Large intestine (tissue), 12 donors: Measurements from ENCODE around the gene GADD45G. TPM values are rescaled to one million over a fixed set of nuclear protein-coding genes. Genes with fewer than 3 reads are reported as not detected.

Experiments
- DNase-seq, 2 donors: peaks; one replicate each; pipeline versions ENCODE4 v3.0.0 to v3.0.0-alpha.2; 2013
- H3K27ac ChIP-seq: one replicate; pipeline ENCODE4 v1.5.1; 2013; ENCODE audit warnings: low read length
- H3K27me3 ChIP-seq: 2 replicates; pipeline ENCODE4 v1.6.1; 2013; ENCODE audit warnings: low read length; ENCODE audit not compliant: control insufficient read depth, insufficient read depth
- H3K36me3 ChIP-seq: 2 replicates; pipeline ENCODE4 v1.6.1; 2013; ENCODE audit warnings: low read length; ENCODE audit not compliant: control insufficient read depth, insufficient read depth
- H3K4me1 ChIP-seq: one replicate; pipeline ENCODE4 v1.6.1; 2013; ENCODE audit warnings: low read length; ENCODE audit not compliant: control insufficient read depth, insufficient read depth
- H3K4me3 ChIP-seq: one replicate; pipeline ENCODE4 v1.5.1; 2013; ENCODE audit warnings: low read length
- H3K9me3 ChIP-seq: one replicate; pipeline ENCODE4 v1.6.1; 2013; ENCODE audit warnings: mild to moderate bottlenecking, low read depth, low read length, moderate library complexity; ENCODE audit not compliant: control insufficient read depth
- WGBS: methylation state at CpG from one replicate; pipeline ENCODE4 v1.1.5; 2013; ENCODE audit warnings: low lambda C conversion rate; ENCODE audit not compliant: insufficient coverage; 5-methylcytosine and 5-hydroxymethylcytosine counted together
- long read RNA-seq, 11 donors: transcript quantifications; one replicate each; lab custom pipeline, GENCODE V29; 2026
- polyA plus RNA-seq: library from polyadenylated mRNA; unstranded; fragments of 120-200 nt; gene quantifications from one replicate; pipeline ENCODE4 v1.2.1, GENCODE V29; 2013

GADD45G gene, protein sequence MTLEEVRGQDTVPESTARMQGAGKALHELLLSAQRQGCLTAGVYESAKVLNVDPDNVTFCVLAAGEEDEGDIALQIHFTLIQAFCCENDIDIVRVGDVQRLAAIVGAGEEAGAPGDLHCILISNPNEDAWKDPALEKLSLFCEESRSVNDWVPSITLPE
- polyA plus RNA-seq, result 10.5 TPM
- long read RNA-seq, donor 1, transcript GADD45G-201 (4 exons, 1,065 nt), result major isoform, 5 of 5 reads
- long read RNA-seq, donor 1, partial matches to known transcripts, result 0 of 5 reads
- long read RNA-seq, donor 1, other reads (novel, unspliced or antisense), result 0 of 5 reads
- long read RNA-seq, donor 2, partial matches to known transcripts, result 0 of 6 reads
- long read RNA-seq, donor 2, other reads (novel, unspliced or antisense), result 0 of 6 reads
- long read RNA-seq, donor 3, result 0 reads
- long read RNA-seq, donor 4, partial matches to known transcripts, result 0 of 1 reads
- long read RNA-seq, donor 4, other reads (novel, unspliced or antisense), result 0 of 1 reads
- long read RNA-seq, donor 5, partial matches to known transcripts, result 0 of 3 reads
- long read RNA-seq, donor 5, other reads (novel, unspliced or antisense), result 0 of 3 reads
- long read RNA-seq, donor 6, transcript GADD45G-201 (4 exons, 1,065 nt), result major isoform, 6 of 6 reads
- long read RNA-seq, donor 6, partial matches to known transcripts, result 0 of 6 reads
- long read RNA-seq, donor 6, other reads (novel, unspliced or antisense), result 0 of 6 reads
- long read RNA-seq, donor 7, partial matches to known transcripts, result 0 of 1 reads
- long read RNA-seq, donor 7, other reads (novel, unspliced or antisense), result 0 of 1 reads
- long read RNA-seq, donor 8, transcript GADD45G-201 (4 exons, 1,065 nt), result major isoform, 13 of 20 reads
- long read RNA-seq, donor 8, partial matches to known transcripts, result 7 of 20 reads
- long read RNA-seq, donor 8, other reads (novel, unspliced or antisense), result 0 of 20 reads
- long read RNA-seq, donor 9, transcript GADD45G-201 (4 exons, 1,065 nt), result major isoform, 11 of 18 reads
- long read RNA-seq, donor 9, partial matches to known transcripts, result 7 of 18 reads
- long read RNA-seq, donor 9, other reads (novel, unspliced or antisense), result 0 of 18 reads
- long read RNA-seq, donor 10, transcript GADD45G-201 (4 exons, 1,065 nt), result major isoform, 6 of 12 reads
- long read RNA-seq, donor 10, partial matches to known transcripts, result 6 of 12 reads
- long read RNA-seq, donor 10, other reads (novel, unspliced or antisense), result 0 of 12 reads
- long read RNA-seq, donor 11, transcript GADD45G-201 (4 exons, 1,065 nt), result major isoform, 6 of 7 reads
- long read RNA-seq, donor 11, partial matches to known transcripts, result 0 of 7 reads
- long read RNA-seq, donor 11, other reads (novel, unspliced or antisense), result 0 of 7 reads

- no peaks in the 10 kb centered on the region for H3K36me3 ChIP-seq
- H3K27ac ChIP-seq, result peak within 1 kb of the TSS; percentile 97
- peak; percentile 90 to 93 for DNase-seq
- peak within 1 kb of the TSS; percentile 98 for H3K4me3 ChIP-seq
- H3K9me3 ChIP-seq, result no peaks in the 10 kb centered on the region
- WGBS, result no CpG with 5 or more reads among the region's 63 CpGs
- H3K27me3 ChIP-seq, result no peaks in the 10 kb centered on the region
- peaks cover 28% of the 10 kb centered on the region for H3K4me1 ChIP-seq
These were observed at the start of gene GADD45G for GRCh38 chr9:89604729-89605464. Gene GADD45G (plus strand): TSS chr9:89605012. CDS start chr9:89605122, 110 bp downstream.

- Histone ChIP-seq H3K4me3 (no peak overlapping the region), H3K27ac (no peak overlapping the region), H3K4me1 (peaks cover 30% of the 10 kb centered on the region), H3K36me3 (no peaks in the 10 kb centered on the region), H3K9me3 (no peaks in the 10 kb centered on the region), H3K27me3 (no peaks in the 10 kb centered on the region)
- no peak for DNase-seq
- no CpG with 5 or more reads among the region's 7 CpGs for WGBS
These were observed 49.8 kb upstream of the GADD45G start for GRCh38 chr9:89555036-89555415.

GRCh38 chr9:89555451-89556375 lies 49.1 kb upstream of the GADD45G start:
- H3K27ac ChIP-seq, result peak overlapping the region; percentile 98
- H3K27me3 ChIP-seq, result no peaks in the 10 kb centered on the region
- peak overlapping the region; percentile 17 for H3K4me3 ChIP-seq
- WGBS, result no CpG with 5 or more reads among the region's 12 CpGs
- peaks cover 30% of the 10 kb centered on the region for H3K4me1 ChIP-seq
- no peaks in the 10 kb centered on the region for H3K36me3 ChIP-seq
- no peaks in the 10 kb centered on the region for H3K9me3 ChIP-seq
- DNase-seq, result no peak

- no peaks in the 10 kb centered on the region for H3K9me3 ChIP-seq
- 90% methylated on average over 2 of the region's 6 CpGs for WGBS
- peaks cover 39% of the 10 kb centered on the region for H3K4me1 ChIP-seq
- no peaks in the 10 kb centered on the region for H3K36me3 ChIP-seq
- no peak for DNase-seq
- H3K4me3 ChIP-seq, result no peak overlapping the region
- H3K27ac ChIP-seq, result no peak overlapping the region
- H3K27me3 ChIP-seq, result no peaks in the 10 kb centered on the region
These were observed 46.5 kb upstream of the GADD45G start for GRCh38 chr9:89558196-89558899.

- H3K27me3 ChIP-seq, result no peaks in the 10 kb centered on the region
- H3K4me3 ChIP-seq, result no peak overlapping the region
- no peaks in the 10 kb centered on the region for H3K36me3 ChIP-seq
- WGBS, result no CpG with 5 or more reads among the region's 2 CpGs
- H3K9me3 ChIP-seq, result no peaks in the 10 kb centered on the region
- no peak overlapping the region for H3K27ac ChIP-seq
- no peak for DNase-seq
- peaks cover 39% of the 10 kb centered on the region for H3K4me1 ChIP-seq
These were observed 45.9 kb upstream of the GADD45G start for GRCh38 chr9:89558948-89559347.

GRCh38 chr9:89562186-89562814 lies 42.5 kb upstream of the GADD45G start:
- H3K27me3 ChIP-seq, result no peaks in the 10 kb centered on the region
- no peaks in the 10 kb centered on the region for H3K36me3 ChIP-seq
- DNase-seq, result peak; percentile 67 to 70
- no peaks in the 10 kb centered on the region for H3K9me3 ChIP-seq
- peaks cover 20% of the 10 kb centered on the region for H3K4me1 ChIP-seq
- H3K27ac ChIP-seq, result peak overlapping the region; percentile 62
- H3K4me3 ChIP-seq, result no peak overlapping the region
- WGBS, result no CpG with 5 or more reads among the region's 10 CpGs

- 88% methylated on average over 1 of the region's 15 CpGs for WGBS
- no peak overlapping the region for H3K27ac ChIP-seq
- no peak for DNase-seq
- no peaks in the 10 kb centered on the region for H3K9me3 ChIP-seq
- H3K4me3 ChIP-seq, result no peak overlapping the region
- H3K27me3 ChIP-seq, result no peaks in the 10 kb centered on the region
- H3K4me1 ChIP-seq, result peaks cover 15% of the 10 kb centered on the region
- no peaks in the 10 kb centered on the region for H3K36me3 ChIP-seq
These were observed 41.1 kb upstream of the GADD45G start for GRCh38 chr9:89563571-89564345.

DNA sequence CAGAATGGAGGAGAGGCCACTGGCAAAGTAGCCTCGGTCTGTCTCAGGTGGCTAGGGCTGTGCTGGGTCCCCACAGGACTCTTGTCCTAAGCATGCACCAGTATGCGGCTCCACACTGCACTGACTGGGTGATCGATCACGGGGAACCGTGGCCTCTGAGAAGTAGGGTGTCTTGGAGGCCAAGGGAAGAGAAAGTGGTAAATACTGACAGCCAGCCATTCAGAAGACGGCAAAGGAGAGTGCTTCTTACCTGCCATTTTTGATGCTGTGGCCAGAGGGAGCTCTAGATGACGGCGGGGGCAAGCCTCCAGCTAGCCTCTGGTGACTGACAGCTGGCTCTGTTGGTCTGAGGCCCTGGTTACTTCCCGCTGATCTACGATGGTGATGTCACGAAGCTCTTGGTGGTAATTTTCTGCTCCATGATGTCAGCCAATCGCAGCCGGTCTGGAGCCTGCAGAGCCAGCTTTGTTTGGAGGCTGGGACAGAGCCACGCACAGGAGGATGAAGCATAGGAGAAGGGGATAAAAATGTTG lies 40.4 kb upstream of the GADD45G start:
- 67% methylated on average over 1 of the region's 14 CpGs for WGBS
- H3K27ac ChIP-seq, result no peak overlapping the region
- H3K36me3 ChIP-seq, result no peaks in the 10 kb centered on the region
- peaks cover 13% of the 10 kb centered on the region for H3K4me1 ChIP-seq
- DNase-seq, result peak in 1 of 2 donors; percentile 31
- H3K4me3 ChIP-seq, result no peak overlapping the region
- H3K27me3 ChIP-seq, result no peaks in the 10 kb centered on the region
- no peaks in the 10 kb centered on the region for H3K9me3 ChIP-seq
